Measurements from ENCODE around the gene PARP9. TPM values are rescaled to one million over a fixed set of nuclear protein-coding genes. Genes with fewer than 3 reads are reported as not detected.

PARP9 gene
- total RNA-seq (2014; rRNA removed) (13.8 and 14.8 TPM in 2 replicates), Bru-seq, nascent RNA (percentile 79 among the genes with signal in this experiment), BruChase-seq, experiment 1, labeled RNA remaining after a 6-hour chase (percentile 89 among the genes with signal in this experiment), BruChase-seq, experiment 2, labeled RNA remaining after a 2-hour chase (percentile 97 among the genes with signal in this experiment)
- long read RNA-seq, full-length matches to known transcripts, result 63 of 359 reads
- long read RNA-seq, partial matches to known transcripts, result 68 of 359 reads
- long read RNA-seq, other reads (novel, unspliced or antisense), result 228 of 359 reads

GRCh38 chr3:122564155-122564912, at the start of gene PARP9, which contains the start of gene DTX3L:
Gene PARP9 (minus strand): TSS chr3:122564300. CDS start chr3:122559620, 4,680 bp downstream.
Gene DTX3L (plus strand): TSS chr3:122564338. CDS start chr3:122564427, 89 bp downstream.
- ChIA-PET CTCF (interaction anchor here (0.9 kb wide), 1 partner anchor 115 kb away, joined by 3 read pairs; no protein-coding TSS in a partner anchor), POLR2A (ENCODE audit: unreplicated experiment) (interaction anchor here (0.5 to 0.7 kb wide), 2 partner anchors 42 to 46 kb away, joined by 3 to 4 read pairs; no protein-coding TSS in a partner anchor)
- intact Hi-C loops (cut with micrococcal nuclease), result loop anchor here (1.0 to 5.0 kb wide), 2 partner anchors 115 to 228 kb away; partner anchors contain the start of gene HSPBAP1
- no peaks in the 10 kb centered on the region for H3K9me3 ChIP-seq (ENCODE audit: low read length)
- H3F3A ChIP-seq (ENCODE audit: low read length, unreplicated experiment), result no peaks in the 10 kb centered on the region
- no TSS peak for BruUV-seq (replicated peaks)
- H3K9ac ChIP-seq (ENCODE audit: low read length), result peak within 1 kb of the TSS; percentile 90
- no peaks in the 10 kb centered on the region for H3K27me3 ChIP-seq (ENCODE audit: low read length)
- H3K79me2 ChIP-seq (ENCODE audit: low read length), result peaks cover 24% of the 10 kb centered on the region
- ATAC-seq (peak; percentile 89), DNase-seq (peak; percentile 83)
- TF ChIP-seq CTCF (conservative IDR thresholded peaks at IDR 0.05; ENCODE audit: low read depth, low read length) (no peak), EZH2 (IDR thresholded peaks at IDR 0.05; ENCODE audit: low read length, unreplicated experiment) (no peak), EZH2phosphoT487 (IDR thresholded peaks at IDR 0.05; ENCODE audit: borderline replicate concordance, low read length) (no peak)
- H3K9me2 ChIP-seq (replicated peaks; ENCODE audit: low read length), result no peaks in the 10 kb centered on the region
- peak within 1 kb of the TSS; percentile 81 for H3K27ac ChIP-seq (ENCODE audit: low read length)
- peak within 1 kb of the TSS; percentile 92 for H3K4me2 ChIP-seq (ENCODE audit: low read length)
- peaks cover 20% of the 10 kb centered on the region for H3K4me1 ChIP-seq (ENCODE audit: insufficient read depth, low read length)
- H2AFZ ChIP-seq (ENCODE audit: low read length), result peak within 1 kb of the TSS; percentile 89
- H3K4me3 ChIP-seq (ENCODE audit: low read length), result peak within 1 kb of the TSS; percentile 81
- H3K36me3 ChIP-seq (ENCODE audit: low read depth, low read length), result 0 out of 2 replicates have a peak, but pooled peaks cover 6% of the 10 kb centered on the region
- no peaks in the 10 kb centered on the region for H4K20me1 ChIP-seq (ENCODE audit: low read length)

GRCh38 chr3:122612696-122613095, 48.6 kb upstream of the PARP9 start:
- Histone ChIP-seq H3K4me1 (ENCODE audit: insufficient read depth, low read length) (peaks cover 12% of the 10 kb centered on the region), H3K27ac (ENCODE audit: low read length) (no peak overlapping the region), H3K9me2 (replicated peaks; ENCODE audit: low read length) (no peaks in the 10 kb centered on the region), H3K36me3 (ENCODE audit: low read depth, low read length) (no peaks in the 10 kb centered on the region), H3F3A (ENCODE audit: low read length, unreplicated experiment) (no peaks in the 10 kb centered on the region), H3K9ac (ENCODE audit: low read length) (no peak overlapping the region), H4K20me1 (ENCODE audit: low read length) (no peaks in the 10 kb centered on the region), H3K27me3 (ENCODE audit: low read length) (no peaks in the 10 kb centered on the region), H3K79me2 (ENCODE audit: low read length) (no peaks in the 10 kb centered on the region), H3K4me3 (ENCODE audit: low read length) (no peak overlapping the region), H3K9me3 (ENCODE audit: low read length) (no peaks in the 10 kb centered on the region), H3K4me2 (ENCODE audit: low read length) (no peak overlapping the region), H2AFZ (ENCODE audit: low read length) (no peak overlapping the region)
- TF ChIP-seq CTCF (conservative IDR thresholded peaks at IDR 0.05; ENCODE audit: low read depth, low read length) (no peak), EZH2phosphoT487 (IDR thresholded peaks at IDR 0.05; ENCODE audit: borderline replicate concordance, low read length) (no peak), EZH2 (IDR thresholded peaks at IDR 0.05; ENCODE audit: low read length, unreplicated experiment) (no peak)
- intact Hi-C loops (cut with micrococcal nuclease), result no loop called here
- DNase-seq, result no peak
- no peak for ATAC-seq
- POLR2A ChIA-PET (ENCODE audit: unreplicated experiment), result no interaction called here
- BruUV-seq (replicated peaks), result no TSS peak
- CTCF ChIA-PET, result no interaction called here

Data from PC-3 (cell line).